Activated CD8-positive, alpha-beta memory T cell treated with anti-CD3 and anti-CD28 coated beads for 48 hours (primary cell): Measurements from ENCODE around the gene C19orf33.

Experiments
- DNase-seq, 3 experiments: peaks; one replicate each; pipeline ENCODE4 v3.0.0-alpha.2; 2020; ENCODE audit warnings: low read depth in 2 of 3, low spot score in 2 of 3

The C19orf33 gene

GRCh38 chr19:38308006-38308766 is 4.1 kb downstream of the C19orf33 start:
- no peak for DNase-seq

- DNase-seq: no peak
Measured at GRCh38 chr19:38308926-38309614, 5.0 kb downstream of the C19orf33 start.

GRCh38 chr19:38309615-38310278 is 5.7 kb downstream of the C19orf33 start:
- no peak for DNase-seq

- DNase-seq: no peak
Measured at GRCh38 chr19:38310279-38310670, 6.2 kb downstream of the C19orf33 start.

- no peak for DNase-seq
Measured at GRCh38 chr19:38310986-38311385, 6.9 kb downstream of the C19orf33 start.

GRCh38 chr19:38315657-38316476 is 11.8 kb downstream of the C19orf33 start, which contains the start of gene YIF1B:
YIF1B (minus strand) TSS chr19:38315947; CDS start chr19:38315917, 30 bp downstream.
- DNase-seq: peak; percentile 75 to 95 (median 90)

- DNase-seq: no peak
Measured at GRCh38 chr19:38316477-38317067, 12.5 kb downstream of the C19orf33 start.

- no peak for DNase-seq
Measured at GRCh38 chr19:38317104-38317612, 13.1 kb downstream of the C19orf33 start.

GRCh38 chr19:38318660-38319059 is 14.6 kb downstream of the C19orf33 start:
- no peak for DNase-seq

- DNase-seq: no peak
Measured at GRCh38 chr19:38319421-38320258, 15.6 kb downstream of the C19orf33 start, which contains the start of gene KCNK6. KCNK6 (plus strand) TSS chr19:38319845; CDS start chr19:38319951, 106 bp downstream.

GRCh38 chr19:38320969-38321339 is 16.9 kb downstream of the C19orf33 start:
- DNase-seq: no peak

GRCh38 chr19:38321646-38322196 is 17.7 kb downstream of the C19orf33 start:
- no peak for DNase-seq

GRCh38 chr19:38323291-38323690 is 19.2 kb downstream of the C19orf33 start:
- no peak for DNase-seq

GRCh38 chr19:38324431-38324830 is 20.4 kb downstream of the C19orf33 start:
- no peak for DNase-seq

- no peak for DNase-seq
Measured at GRCh38 chr19:38326591-38326990, 22.5 kb downstream of the C19orf33 start.

GRCh38 chr19:38329651-38330050 is 25.6 kb downstream of the C19orf33 start:
- no peak for DNase-seq

- DNase-seq: no peak
Measured at GRCh38 chr19:38331728-38332127, 27.7 kb downstream of the C19orf33 start.

GRCh38 chr19:38333245-38333644 is 29.2 kb downstream of the C19orf33 start:
- no peak for DNase-seq

GRCh38 chr19:38335949-38336637 is 32.0 kb downstream of the C19orf33 start:
- DNase-seq: peak; percentile 86 to 89 (median 86)
